ENCODE measurements around the gene PGGHG. TPM values are rescaled to one million over a fixed set of nuclear protein-coding genes. Genes with fewer than 3 reads are reported as not detected.

Gene PGGHG
- 100 to 1,000 TPM in 1 of 3 donors, 10 to 100 TPM in 2; 28.8 to 335 (median 51.2) TPM for polyA plus RNA-seq

DNA sequence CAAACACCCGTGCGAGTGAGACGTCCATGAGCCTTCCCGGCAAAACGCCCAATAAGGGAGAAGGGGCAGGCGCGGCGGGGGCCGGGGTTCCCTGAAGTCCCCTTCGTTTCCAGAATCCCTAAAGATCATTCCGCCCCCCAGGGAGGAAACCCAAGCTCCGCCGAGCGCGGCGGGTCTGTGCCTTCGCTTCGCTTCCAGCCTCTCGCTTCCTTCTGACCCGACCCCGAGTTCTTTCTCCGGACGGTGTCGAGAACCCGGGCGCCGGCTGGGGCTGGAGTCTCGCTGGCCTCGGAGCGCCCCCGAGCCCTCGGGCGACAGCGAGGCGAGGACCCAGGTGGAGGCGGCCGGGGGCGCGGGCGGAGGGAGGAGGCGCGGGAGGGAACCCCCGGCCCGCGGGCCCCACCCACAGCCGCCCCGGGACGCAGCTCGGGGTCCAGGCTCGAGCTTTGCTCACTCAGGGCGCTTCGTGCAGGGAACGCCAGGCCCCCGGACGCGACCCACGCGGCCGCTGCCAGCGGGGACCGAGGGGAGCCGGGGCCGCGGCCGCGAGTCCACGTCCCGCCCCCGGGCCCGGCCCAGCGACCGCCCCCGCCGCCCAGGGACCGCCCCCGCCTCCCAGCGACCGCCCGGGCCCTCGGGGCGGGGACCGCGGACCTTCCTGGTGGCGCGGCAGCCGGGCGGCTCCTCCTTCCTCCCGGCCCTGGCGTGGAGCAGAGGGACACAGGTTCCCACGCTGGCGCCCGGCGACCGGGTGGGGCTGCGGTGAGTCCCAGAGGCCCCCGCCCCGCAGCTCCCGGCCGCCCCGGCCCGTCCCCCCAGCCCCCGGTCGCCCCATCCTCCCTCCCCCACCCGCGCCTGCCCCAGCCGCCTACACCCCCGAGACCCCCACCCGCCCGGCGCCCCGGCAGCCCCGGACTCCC is at the start of gene PGGHG:
TSS of gene PGGHG (plus strand) at position 649 of the 920 bp plus-strand sequence. CDS start 691 bp downstream, outside the sequence.
- H3K27ac ChIP-seq (ENCODE audit: low read depth, low read length), result no peak within 1 kb of the TSS
- WGBS, 3 donors, result 0 to 1% (median 1%) methylated on average over 57 to 104 of the region's 112 CpGs

GRCh38 chr11:240315-240714 is 48.6 kb upstream of the PGGHG start:
- WGBS, 3 donors, result 46 to 87% (median 80%) methylated on average over 1 of the region's 1 CpG
- H3K27ac ChIP-seq (ENCODE audit: low read depth, low read length), result no peak overlapping the region

DNA sequence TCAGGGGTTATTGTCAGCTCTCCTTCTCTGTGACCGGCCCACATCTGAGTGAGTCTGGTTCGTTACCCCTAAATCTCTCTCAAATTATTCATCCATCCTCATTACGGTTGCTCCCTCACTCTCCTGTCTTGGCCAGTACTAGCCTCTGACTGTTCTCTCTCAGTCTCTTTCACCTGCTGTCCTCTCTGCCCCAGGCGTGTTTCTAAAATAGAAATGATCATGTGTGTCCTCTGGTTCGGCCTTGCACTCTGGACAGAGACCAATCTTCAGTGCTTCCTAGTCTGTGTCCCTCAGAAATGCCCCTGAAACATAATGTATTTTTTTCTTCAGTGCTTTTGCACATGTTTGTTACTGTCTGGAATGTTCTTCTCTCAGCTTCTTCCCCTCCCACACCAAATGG is 47.3 kb upstream of the PGGHG start:
- WGBS, 3 donors, result 91 to 97% (median 93%) methylated on average over 5 of the region's 5 CpGs
- H3K27ac ChIP-seq (ENCODE audit: low read depth, low read length), result no peak overlapping the region

GRCh38 chr11:244376-244775 is 44.5 kb upstream of the PGGHG start:
- H3K27ac ChIP-seq (ENCODE audit: low read depth, low read length), result no peak overlapping the region
- WGBS, 3 donors, result 89 to 93% (median 92%) methylated on average over 2 of the region's 2 CpGs

DNA sequence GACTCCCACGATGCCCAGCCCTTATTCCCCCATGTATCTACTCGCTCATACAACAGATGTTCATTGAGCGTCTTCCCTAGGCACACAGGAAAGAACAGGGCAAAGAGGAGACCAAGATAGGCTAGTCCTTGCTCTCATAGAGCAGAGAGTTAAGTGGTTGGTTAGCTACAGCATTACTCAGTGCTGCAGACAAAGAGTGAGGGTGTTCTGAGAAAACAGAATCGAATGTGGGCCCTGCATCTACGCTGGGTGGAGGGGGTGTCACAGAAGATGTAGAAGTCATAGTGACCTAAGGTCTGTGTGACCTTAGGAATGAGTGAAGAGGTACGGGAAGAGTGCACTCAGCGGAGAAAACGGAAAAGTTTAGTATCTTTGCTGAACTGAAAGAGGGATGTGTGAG is 39.9 kb upstream of the PGGHG start:
- WGBS, 3 donors, result 75 to 80% (median 79%) methylated on average over 8 of the region's 8 CpGs
- H3K27ac ChIP-seq (ENCODE audit: low read depth, low read length), result no peak overlapping the region

GRCh38 chr11:250274-250673 is 38.7 kb upstream of the PGGHG start:
- no peak overlapping the region for H3K27ac ChIP-seq (ENCODE audit: low read depth, low read length)
- 87 to 93% (median 88%) methylated on average over 5 of the region's 5 CpGs for WGBS, 3 donors

DNA sequence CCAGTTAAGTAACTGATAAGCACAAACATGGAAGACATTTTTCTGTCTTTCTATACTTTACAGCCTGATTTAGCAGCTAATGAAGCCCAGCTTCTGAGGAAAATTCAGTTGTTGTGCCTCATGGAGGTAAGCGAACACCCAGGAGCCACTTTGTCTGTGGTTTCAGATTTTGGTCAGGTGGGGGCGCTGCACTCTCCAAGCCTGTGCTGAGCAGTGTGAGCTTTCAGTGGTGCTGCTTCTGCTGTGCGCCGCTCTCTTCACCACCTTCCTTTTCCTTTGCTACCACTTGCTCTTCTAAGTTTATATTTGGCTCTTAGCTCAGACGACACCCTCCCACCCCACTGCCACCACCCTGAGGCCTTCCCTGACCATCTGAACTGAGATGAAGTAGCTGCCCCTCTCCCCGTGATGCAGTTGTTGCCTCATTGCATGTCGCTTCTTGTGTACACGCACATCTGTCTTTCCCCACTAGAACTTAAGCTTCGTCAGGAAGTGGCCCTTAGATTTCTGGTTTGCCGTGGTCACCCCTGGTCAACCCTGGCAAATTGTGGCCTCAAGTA is 38.1 kb upstream of the PGGHG start:
- no peak overlapping the region for H3K27ac ChIP-seq (ENCODE audit: low read depth, low read length)
- WGBS, 3 donors, result 77 to 86% (median 82%) methylated on average over 10 of the region's 10 CpGs

DNA sequence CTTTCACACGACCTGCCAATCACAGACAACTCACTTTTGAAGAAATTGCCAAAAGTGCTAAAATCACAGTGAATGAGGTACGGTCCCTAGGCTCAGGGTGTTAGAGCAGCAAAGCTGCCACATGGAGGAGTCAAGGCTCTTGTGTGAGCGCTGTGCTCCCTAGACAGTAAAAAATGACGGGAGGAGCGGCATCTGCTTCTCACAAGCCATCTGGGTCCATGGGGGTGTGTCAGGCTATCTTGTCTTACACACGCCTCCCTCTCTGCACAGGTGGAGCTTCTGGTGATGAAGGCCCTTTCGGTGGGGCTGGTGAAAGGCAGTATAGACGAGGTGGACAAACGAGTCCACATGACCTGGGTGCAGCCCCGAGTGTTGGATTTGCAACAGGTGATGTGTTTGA is 37.4 kb upstream of the PGGHG start:
- WGBS, 3 donors, result 71 to 85% (median 82%) methylated on average over 10 of the region's 10 CpGs

DNA sequence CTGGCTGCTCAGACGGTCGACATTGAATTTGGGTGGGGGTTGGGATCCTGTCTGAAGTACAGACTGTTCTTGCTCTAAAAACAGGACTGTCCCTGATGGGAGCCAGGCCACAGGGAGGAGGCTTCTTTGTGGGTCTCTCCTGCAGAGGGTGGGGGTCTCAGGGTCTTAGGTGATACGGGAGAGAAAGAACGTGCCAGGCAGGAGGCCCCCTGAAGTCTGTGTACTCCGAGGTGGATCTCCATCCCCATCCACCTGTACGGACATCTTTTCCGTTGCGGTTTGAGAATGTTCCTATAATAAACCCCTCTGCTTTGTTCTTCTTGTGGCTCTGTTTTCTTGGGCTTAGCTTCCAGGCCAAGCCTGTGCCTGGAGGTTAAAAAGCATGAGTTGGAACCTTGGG is 36.3 kb upstream of the PGGHG start:
- H3K27ac ChIP-seq (ENCODE audit: low read depth, low read length), result no peak overlapping the region
- 87 to 90% (median 88%) methylated on average over 8 of the region's 8 CpGs for WGBS, 3 donors

More for the DNA sequence above, 37.4 kb upstream of the PGGHG start:
- no peak overlapping the region for H3K27ac ChIP-seq (ENCODE audit: low read depth, low read length)

DNA sequence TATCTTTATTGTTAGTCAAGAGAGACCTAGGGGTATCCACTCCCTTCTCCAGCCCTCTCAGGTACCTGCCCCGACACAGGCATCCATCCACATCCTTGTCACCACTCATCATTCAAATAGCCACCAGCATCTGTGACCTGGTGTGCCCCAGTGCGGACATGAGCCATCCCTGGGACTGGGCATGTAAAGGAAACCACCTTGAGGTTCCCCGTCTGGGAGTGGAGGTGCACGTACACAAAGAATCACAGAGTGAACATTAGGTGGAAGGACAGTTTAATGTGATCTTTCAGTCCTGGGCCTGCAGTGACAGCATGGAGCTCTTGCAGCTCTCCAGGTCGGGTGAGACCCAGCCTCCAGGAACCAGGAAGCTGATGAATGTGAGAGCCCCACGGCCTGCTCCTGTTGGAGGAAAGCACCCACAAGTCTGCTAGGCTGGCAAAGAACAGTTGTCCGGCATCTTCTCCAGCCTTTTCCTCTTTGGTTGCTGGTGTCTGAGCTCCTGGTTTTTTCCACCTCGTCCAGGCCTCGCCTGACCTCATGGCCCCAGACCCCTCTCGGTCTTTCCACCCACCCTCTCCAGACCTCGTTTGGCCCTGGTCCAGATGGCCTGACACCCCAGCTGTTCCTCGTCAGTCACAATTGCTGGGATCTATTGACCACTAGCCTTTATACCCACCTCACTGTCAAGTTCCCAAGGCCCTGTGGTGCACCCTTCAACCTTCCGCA is 35.6 kb upstream of the PGGHG start:
- WGBS, 3 donors, result 69 to 79% (median 78%) methylated on average over 13 of the region's 13 CpGs
- H3K27ac ChIP-seq (ENCODE audit: low read depth, low read length), result no peak overlapping the region

- H3K27ac ChIP-seq (ENCODE audit: low read depth, low read length), result no peak overlapping the region
- WGBS, 3 donors, result 90 to 91% (median 91%) methylated on average over 5 of the region's 5 CpGs
These were observed 35.0 kb upstream of the PGGHG start for GRCh38 chr11:253886-254270.

- WGBS, 3 donors, result 47 to 50% (median 49%) methylated on average over 3 of the region's 3 CpGs
- no peak overlapping the region for H3K27ac ChIP-seq (ENCODE audit: low read depth, low read length)
These were observed 33.8 kb upstream of the PGGHG start for GRCh38 chr11:255176-255575.

- no peak overlapping the region for H3K27ac ChIP-seq (ENCODE audit: low read depth, low read length)
- 88 to 100% (median 96%) methylated on average over 2 of the region's 2 CpGs for WGBS, 3 donors
These were observed 33.1 kb upstream of the PGGHG start for GRCh38 chr11:255816-256215.

DNA sequence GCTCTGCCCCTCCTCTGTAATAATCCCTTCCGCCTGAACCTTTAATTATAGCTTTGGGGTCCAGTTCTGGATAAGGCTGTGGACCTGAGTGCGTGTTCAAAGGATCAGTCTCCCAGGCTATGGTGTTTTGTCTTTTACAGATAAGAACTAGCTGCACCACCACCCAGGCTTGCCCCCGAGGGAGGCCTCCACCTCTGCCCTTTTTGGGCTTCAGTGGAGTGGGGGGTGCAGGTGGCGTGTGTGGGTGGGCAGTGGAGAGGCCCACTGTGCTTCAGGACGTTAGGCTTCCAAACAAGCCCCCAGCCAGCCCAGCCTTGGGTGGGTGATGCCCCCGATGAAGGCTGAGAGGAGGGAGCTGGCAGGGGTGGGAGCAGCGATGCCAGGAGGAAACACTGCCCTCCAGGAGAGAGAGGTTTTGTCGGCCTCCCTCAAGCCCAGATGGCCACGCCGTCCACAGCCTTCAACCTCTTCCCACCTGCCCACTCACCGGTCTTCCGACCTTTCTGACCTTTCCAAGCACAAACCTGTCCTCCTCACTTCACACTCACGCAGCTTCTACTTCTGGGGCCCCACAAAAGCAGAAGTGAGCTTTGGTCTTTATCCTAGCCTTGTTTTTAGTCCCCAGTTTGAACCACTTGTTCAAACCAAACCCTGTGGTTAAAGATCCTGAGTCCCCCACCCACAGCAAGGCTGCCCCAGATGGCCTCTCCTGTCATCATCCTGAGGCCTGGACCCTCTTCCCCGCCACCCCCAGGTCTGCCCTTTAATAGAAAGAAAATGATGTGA is 31.8 kb upstream of the PGGHG start:
- no peak overlapping the region for H3K27ac ChIP-seq (ENCODE audit: low read depth, low read length)
- 74 to 81% (median 76%) methylated on average over 14 of the region's 14 CpGs for WGBS, 3 donors

DNA sequence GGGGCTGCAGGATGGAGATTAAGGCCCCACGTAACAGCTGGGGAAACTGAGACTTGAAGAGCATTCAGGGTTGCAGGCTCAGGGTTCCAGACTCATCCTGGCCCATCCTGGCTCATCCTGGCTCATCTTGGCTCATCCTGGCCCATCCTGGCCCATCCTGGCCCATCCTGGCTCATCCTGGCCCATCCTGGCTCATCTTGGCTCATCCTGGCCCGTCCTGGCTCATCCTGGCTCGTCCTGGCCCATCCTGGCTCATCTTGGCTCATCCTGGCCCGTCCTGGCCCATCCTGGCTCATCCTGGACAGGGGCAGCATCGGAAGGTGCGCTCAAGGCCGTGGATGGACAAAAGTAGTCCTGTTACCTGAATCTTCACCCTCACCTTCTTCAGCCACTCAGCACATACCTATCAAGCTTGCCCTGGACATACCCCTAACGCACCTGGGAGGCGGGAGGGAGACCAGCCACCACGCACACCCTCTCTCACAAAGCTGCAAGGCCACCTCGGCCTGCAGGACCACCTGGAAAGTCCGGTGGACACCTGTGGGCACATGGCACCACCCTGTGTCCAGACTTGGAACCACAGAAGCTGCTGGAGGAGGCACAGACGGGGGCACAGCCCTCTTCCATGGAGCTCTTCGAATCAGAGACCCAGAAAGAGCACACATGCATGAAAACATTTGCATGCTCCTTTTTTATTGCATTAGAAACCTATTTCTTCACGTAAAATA is 31.0 kb upstream of the PGGHG start:
- WGBS, 3 donors, result 59 to 80% (median 79%) methylated on average over 15 of the region's 15 CpGs
- no peak overlapping the region for H3K27ac ChIP-seq (ENCODE audit: low read depth, low read length)

DNA sequence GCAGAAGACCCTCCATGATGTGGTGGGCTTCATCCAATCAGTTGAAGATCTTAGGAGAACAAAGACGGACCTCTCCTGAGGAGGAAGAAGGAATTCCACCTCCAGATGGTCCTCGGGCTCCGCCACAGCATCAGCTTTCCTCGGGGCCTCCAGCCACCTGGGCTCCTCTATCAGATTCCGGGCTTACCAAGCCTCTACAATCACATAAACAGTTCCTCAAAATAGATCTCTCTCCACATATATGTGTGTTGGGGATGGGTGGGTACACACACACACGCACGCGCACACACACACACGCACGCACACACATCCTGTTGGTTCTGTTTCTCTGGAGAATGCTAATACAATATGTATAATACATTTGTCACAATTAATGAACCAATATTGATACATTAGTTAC is 29.5 kb upstream of the PGGHG start:
- H3K27ac ChIP-seq (ENCODE audit: low read depth, low read length), result no peak overlapping the region
- WGBS, 3 donors, result 66 to 70% (median 70%) methylated on average over 10 of the region's 10 CpGs

- 90 to 91% (median 91%) methylated on average over 4 of the region's 4 CpGs for WGBS, 3 donors
- no peak overlapping the region for H3K27ac ChIP-seq (ENCODE audit: low read depth, low read length)
These were observed 27.3 kb upstream of the PGGHG start for GRCh38 chr11:261624-262023.

Measured in adipose tissue (tissue), 3 donors.